Measurements from ENCODE around the gene CEMIP.

CEMIP gene

DNA sequence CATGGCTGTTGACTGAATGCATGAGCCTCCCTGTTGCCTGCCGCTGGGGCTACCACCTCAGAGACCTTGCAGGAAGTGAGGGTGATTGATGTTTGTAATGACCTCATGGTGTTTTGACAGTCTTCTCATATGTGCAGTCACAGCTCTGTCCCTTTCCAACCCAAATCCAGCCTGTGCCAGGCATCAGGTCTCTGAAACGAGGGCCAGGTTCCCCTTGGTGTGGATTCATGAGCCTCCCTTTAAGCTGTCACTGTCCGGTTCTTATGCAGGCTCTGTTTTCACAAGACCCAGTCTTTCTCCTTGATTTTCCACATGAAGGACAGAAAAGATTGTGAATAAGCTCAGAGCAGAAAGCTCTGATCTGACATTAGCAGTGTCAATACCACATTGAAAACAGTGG, 43.1 kb downstream of the CEMIP start:
- DNase-seq (ENCODE audit: extremely low read depth in 1 of 2, low read depth in 1 of 2) = no peak

GRCh38 chr15:80822676-80823075, 43.5 kb downstream of the CEMIP start:
- DNase-seq (ENCODE audit: extremely low read depth in 1 of 2, low read depth in 1 of 2) = no peak

DNA sequence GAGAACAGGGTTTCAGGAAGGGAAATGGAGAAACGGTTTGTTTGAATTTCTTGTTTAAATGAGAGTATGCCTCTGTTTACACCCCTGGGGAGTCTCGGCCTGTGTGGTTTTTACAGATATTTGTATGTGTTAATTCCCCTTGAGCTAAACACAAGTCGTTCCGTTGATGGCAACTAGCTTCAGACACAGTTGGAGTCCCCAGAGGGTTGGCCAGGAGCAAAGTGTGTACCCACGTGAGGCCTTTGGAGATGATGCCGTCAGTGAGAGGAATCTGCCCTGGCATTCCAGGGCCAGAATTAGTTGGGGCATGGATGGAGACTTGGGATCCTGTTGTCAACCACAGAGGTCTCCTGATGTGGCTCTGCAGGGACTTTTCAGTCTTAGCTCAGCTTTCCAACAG, 44.0 kb downstream of the CEMIP start:
- no peak for DNase-seq (ENCODE audit: extremely low read depth in 1 of 2, low read depth in 1 of 2)

DNA sequence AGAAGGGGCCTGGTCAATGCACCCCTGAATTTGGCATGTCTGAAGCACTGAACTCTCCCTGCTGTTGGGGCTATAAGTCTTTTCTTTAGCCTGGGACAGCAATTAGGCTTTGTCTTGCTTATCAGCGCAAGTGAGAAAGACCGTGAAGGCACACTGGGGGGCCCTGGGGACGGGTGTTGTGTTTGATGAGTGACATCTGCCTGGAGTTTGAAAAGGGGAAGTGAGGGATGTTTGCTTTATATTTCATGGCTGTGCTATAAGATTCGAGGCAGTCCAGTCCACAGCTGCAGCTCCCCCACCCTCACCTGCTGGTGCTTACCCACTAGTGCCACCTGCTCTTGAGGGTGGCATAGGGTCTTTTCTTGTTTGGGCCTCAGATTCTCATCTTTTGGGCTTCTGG, 44.8 kb downstream of the CEMIP start:
- no peak for DNase-seq (ENCODE audit: extremely low read depth in 1 of 2, low read depth in 1 of 2)

DNA sequence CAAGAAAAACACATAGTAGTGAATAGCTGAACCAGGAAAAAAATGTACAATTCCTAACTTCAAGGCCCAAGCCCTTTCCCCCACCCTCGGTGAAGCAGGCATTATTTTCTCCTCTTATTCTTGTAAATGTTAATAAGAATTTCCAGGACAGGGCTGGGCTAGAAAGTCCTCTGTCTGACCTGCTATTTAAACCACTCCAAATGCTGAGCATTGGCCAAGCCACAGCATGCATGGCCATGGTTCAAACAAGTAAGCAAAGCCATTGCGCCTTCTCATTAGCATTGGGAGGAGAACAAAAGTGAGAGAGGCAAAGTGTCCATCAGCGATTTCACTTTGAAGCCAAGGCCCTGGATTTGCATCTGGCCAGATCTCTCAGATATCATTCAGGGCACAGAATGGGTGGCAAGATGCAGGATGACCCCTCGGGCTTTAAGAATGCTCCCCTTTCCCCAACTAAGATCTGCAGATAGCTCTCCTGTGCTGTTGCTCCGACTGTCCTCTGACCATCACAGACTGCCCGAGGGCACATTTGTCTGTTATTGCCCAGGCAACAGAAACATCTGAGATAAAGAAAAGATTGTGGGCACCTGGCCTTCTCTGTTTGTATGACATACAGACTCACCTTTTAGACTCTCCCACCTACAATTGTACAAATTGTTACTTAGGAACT, 46.3 kb downstream of the CEMIP start:
- no peak for DNase-seq (ENCODE audit: extremely low read depth in 1 of 2, low read depth in 1 of 2)

DNA sequence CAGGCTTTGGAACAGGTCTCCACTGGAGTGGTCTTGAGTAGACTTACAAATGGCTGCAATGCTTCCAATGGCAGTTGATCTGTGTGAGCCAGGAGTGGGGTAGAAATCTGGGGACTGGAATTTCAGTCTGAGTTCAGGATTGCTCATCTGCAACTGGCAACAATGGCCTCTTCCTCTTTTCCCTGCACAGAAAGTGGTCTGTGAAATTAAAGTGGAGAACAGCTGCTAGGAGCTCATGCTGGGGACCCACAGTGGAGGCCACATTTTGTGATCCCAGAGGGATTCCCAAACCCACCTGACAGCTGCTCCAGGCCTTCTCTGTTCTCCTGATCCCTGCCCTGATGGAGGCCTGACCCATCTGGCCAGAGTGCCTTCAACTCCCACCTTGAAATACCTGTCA, 49.6 kb downstream of the CEMIP start:
- no peak for DNase-seq (ENCODE audit: extremely low read depth in 1 of 2, low read depth in 1 of 2)

GRCh38 chr15:80830677-80831076, 51.5 kb downstream of the CEMIP start:
- no peak for DNase-seq (ENCODE audit: extremely low read depth in 1 of 2, low read depth in 1 of 2)

DNA sequence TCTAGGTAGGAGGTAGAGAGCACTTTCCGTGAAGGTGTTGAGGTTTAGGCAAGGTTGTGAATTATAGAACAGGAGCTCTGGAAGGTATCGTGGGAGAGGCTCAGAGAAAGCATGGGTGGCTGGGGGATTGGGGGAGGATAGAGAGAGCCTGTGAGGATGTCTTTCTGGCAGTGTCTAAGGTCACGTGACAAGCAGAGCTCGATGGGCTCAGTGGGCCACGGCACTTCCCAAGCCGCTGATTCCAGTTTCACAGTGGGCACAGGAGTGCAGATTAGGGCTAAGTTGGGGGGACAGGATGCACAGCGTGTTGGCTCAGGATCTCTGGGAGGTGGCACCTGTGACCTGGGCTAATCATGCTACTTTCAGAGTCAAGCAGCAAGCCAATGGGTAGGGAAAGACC, 52.0 kb downstream of the CEMIP start:
- no peak for DNase-seq (ENCODE audit: extremely low read depth in 1 of 2, low read depth in 1 of 2)

GRCh38 chr15:80831606-80832224, 52.5 kb downstream of the CEMIP start:
- DNase-seq (ENCODE audit: extremely low read depth in 1 of 2, low read depth in 1 of 2) = no peak

GRCh38 chr15:80832686-80833085, 53.5 kb downstream of the CEMIP start:
- no peak for DNase-seq (ENCODE audit: extremely low read depth in 1 of 2, low read depth in 1 of 2)

- DNase-seq (ENCODE audit: extremely low read depth in 1 of 2, low read depth in 1 of 2) = no peak
Measured at GRCh38 chr15:80834402-80834801, 55.2 kb downstream of the CEMIP start.

- no peak for DNase-seq (ENCODE audit: extremely low read depth in 1 of 2, low read depth in 1 of 2)
Measured at GRCh38 chr15:80834906-80835305, 55.7 kb downstream of the CEMIP start.

- no peak for DNase-seq (ENCODE audit: extremely low read depth in 1 of 2, low read depth in 1 of 2)
Measured at GRCh38 chr15:80835336-80835735, 56.2 kb downstream of the CEMIP start.

GRCh38 chr15:80836223-80836622, 57.1 kb downstream of the CEMIP start:
- DNase-seq (ENCODE audit: extremely low read depth in 1 of 2, low read depth in 1 of 2) = no peak

- no peak for DNase-seq (ENCODE audit: extremely low read depth in 1 of 2, low read depth in 1 of 2)
Measured at GRCh38 chr15:80837006-80837405, 57.8 kb downstream of the CEMIP start.

GRCh38 chr15:80838012-80838411, 58.8 kb downstream of the CEMIP start:
- no peak for DNase-seq (ENCODE audit: extremely low read depth in 1 of 2, low read depth in 1 of 2)

- DNase-seq (ENCODE audit: extremely low read depth in 1 of 2, low read depth in 1 of 2) = no peak
Measured at GRCh38 chr15:80838666-80839065, 59.5 kb downstream of the CEMIP start.

- DNase-seq (ENCODE audit: extremely low read depth in 1 of 2, low read depth in 1 of 2) = no peak
Measured at GRCh38 chr15:80839764-80840130, 60.6 kb downstream of the CEMIP start.

DNA sequence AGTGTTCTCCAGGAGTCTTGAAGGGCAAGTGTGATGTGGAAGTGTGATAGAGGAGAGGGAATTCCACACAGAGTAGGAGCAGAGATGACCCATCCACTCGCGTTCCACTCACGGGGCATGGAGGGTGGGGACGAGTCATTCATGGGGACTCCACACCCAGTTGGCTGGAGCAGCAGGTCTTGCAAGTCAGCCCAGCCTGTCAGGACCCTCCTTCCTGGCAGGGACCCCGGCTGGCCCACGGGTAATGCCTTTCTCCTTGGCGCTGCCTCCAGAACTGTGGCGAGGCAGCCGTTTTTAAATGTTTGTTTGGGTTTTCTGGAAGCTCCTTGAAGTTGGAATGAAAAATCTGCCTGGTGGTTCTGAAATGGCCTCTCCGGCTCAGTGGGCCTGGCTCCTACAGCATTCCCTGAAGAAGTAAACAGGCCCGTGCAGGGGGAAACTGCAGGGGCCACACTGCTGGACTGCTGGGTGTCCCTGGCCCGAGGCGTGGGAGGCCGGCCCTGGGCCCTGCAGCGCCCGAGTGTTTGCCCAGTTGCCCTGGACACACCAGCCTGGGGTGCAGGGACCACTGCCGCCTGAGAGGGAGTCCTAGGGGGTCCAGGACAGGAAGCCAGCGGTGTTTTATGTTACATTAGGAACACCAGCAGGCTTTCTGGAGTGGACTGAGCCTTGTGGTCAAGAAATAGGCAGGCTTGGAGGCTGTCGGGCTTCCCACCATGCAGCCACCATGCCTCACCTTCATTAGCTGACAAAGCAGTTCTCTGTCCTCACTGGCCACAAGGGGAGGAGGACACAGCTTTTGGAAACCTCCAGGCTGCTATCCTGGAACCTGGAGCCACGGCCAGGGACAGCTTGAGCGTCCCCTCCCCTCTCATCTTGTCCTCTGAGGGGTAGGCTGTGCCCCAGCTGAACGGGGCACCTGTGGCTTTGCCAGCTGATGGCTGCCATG, 61.3 kb downstream of the CEMIP start:
- DNase-seq (ENCODE audit: extremely low read depth in 1 of 2, low read depth in 1 of 2) = no peak

- DNase-seq (ENCODE audit: extremely low read depth in 1 of 2, low read depth in 1 of 2) = no peak
Measured at GRCh38 chr15:80841541-80841940, 62.4 kb downstream of the CEMIP start.

GRCh38 chr15:80844011-80844732, 65.0 kb downstream of the CEMIP start:
- DNase-seq (ENCODE audit: extremely low read depth in 1 of 2, low read depth in 1 of 2) = no peak
